GM19035 (cell line): Measurements from ENCODE around the gene PIGS.
"Not testable (repeated sequence)": the region's sequence is repeated elsewhere in the genome, so short reads cannot be mapped to it uniquely, and the experiment has no call there.

ENCODE experiments used
- ATAC-seq: cut with Tn5 transposase; IDR thresholded peaks from one replicate; pipeline ENCODE4 v1.9.1; 2021; ENCODE audit not compliant: unreplicated experiment

PIGS gene

DNA sequence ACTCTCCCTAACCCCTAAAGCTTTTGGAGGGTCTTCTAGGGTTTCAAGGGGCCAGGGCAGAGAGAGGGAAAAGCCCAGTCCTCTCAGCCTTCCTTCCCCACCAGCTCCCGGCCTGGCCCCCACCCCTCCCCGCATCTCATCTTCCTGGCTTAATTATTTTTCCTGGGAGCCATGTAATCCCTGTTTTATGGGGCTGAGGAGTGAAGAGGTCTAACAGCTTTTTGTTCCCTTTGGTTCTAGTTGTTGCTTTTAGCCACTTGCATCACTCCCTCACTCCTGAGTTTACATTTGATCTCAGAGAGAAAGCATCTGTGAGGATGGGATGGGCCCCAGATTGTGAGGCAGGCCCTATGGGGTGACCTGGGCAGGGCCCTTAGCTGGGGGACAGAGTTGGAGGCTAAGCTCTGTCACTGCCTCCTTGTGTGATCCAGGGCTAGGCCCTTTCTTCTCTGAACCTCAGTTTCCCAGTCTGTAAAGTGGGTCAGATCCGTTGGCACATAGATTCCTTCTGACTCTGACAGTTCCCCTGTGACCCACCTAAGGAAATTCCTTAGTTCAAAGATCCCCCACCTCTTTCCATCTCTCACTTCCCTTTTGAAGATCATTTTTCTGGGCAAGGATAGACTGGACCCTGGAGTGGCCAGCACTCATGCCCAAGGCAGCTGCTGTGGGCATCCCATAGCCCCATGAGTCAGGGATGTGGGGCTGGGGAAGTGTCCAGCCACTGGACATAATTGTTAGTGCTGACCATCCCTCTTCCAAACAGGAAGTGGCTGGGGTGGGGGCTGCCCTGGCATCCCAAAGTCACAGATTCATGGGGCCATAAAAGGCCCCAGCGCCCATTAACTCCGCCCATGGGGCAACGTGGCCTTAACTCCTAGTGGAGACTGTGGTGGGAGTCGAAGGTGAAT, 39.0 kb downstream of the PIGS start:
- ATAC-seq: no peak

GRCh38 chr17:28530926-28531325, 40.4 kb downstream of the PIGS start:
- ATAC-seq: no peak

GRCh38 chr17:28530250-28530649, 41.1 kb downstream of the PIGS start:
- ATAC-seq: no peak

- no peak for ATAC-seq
Measured at GRCh38 chr17:28529013-28529400, 42.3 kb downstream of the PIGS start.

GRCh38 chr17:28528327-28529012, 42.9 kb downstream of the PIGS start:
- no peak for ATAC-seq

GRCh38 chr17:28527859-28528258, 43.5 kb downstream of the PIGS start:
- ATAC-seq: no peak

DNA sequence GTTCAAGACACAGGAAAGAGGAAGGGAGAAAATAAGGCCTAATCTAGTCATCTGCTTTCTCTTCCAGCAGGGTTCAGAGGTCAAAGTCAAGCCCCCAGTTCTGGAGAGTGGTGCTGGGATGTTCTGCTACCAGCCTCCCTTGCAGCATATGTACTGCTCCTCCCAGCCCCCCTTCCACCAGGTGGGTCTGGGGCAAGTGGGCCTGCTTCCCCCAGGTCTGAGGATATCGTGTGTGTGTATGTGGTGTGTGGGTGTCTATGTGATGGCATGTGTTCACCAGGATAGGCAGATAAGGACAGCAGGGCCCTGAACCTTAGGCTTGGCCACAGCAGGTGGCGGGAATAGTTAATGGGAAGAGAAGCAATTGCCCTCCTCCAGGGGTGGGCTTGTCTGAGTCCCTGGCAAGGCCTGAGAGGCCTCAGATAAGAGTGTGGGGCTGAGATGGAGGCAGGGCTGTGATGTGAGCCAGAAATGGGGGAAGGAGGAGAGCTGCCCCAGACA, 44.1 kb downstream of the PIGS start:
- ATAC-seq: no peak

DNA sequence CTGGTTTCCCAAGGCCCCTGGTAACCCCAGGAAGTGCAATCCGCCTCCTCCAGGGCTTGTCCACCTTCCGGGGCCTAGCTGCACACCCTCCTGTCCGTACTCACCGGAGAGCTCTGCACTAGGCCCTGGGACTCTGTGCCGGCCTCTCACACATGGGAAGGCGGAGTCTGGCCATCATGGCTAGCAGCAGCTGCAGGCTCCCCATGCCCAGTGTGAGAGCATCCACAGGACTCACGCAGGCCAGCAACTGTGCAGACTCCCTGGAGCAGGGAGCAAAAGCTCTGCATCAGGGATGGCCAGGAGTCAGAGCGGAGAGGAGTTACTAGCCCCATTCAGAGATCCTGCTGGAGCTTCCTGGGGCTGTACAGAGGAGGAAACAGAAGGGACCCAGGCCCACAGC, 44.9 kb downstream of the PIGS start:
- ATAC-seq: no peak

- no peak for ATAC-seq
Measured at GRCh38 chr17:28524476-28525424, 46.6 kb downstream of the PIGS start.

- no peak for ATAC-seq
Measured at GRCh38 chr17:28523876-28524275, 47.4 kb downstream of the PIGS start.

DNA sequence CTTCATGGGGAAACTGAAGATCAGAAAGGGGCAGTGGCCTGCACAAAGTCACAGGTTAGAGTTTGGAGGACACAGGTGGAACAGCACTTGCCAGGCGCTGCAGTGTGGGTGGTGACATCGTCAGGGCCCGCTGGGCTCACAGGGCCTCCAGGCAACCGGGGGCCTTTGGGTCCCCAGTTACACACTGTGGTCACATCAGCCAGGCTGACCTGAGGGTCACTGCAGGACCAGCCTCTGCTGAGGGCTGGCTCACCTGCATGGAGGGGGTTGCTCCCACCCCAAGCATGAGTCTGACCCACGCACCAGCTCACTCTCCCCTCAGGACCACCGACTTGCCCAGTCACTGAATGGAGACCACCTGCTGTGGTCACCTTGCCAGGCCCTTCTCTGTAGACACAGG, 48.1 kb downstream of the PIGS start:
- no peak for ATAC-seq

- not testable (repeated sequence) for ATAC-seq
Measured at GRCh38 chr17:28522281-28522680, 49.0 kb downstream of the PIGS start.

DNA sequence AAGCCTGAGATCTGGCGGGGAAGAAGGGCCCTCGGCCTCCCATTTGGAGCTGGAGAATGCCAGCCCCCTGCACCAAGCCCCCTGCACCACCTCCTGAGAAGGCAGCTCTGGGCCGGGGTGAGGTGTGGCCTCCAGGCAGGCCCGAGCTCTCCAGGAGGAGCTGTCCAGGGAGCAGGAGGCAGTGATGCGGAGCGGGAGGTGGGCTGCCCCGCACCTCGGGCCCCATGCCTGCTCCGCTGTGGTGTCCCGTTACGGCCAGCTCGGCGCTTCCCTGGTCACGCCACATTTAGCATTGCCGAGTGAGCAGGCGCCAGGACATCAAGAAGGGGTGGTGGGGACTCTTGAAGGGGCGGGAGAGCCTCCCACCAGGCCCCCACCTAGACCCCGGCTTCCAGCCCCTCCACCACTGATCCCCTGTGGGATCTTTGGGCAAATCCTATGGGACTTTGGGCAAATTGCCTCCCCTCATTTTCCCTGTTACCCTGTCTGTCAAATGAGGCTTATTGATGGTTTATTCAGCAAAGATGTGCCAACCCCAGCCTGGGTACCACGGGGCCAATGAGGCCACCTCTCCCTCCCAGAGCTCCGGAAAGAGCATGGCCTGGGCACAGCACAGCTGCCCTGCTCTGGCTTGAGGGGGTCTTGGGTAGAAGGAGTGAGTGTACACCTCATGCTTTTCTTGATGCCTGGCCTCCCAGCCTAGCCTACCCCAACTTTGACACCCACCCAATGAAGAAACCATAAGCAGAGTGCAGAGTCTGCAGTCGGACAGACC, 49.8 kb downstream of the PIGS start:
- no peak for ATAC-seq

- ATAC-seq: no peak
Measured at GRCh38 chr17:28520687-28521086, 50.6 kb downstream of the PIGS start.

- no peak for ATAC-seq
Measured at GRCh38 chr17:28519236-28519635, 52.1 kb downstream of the PIGS start.

DNA sequence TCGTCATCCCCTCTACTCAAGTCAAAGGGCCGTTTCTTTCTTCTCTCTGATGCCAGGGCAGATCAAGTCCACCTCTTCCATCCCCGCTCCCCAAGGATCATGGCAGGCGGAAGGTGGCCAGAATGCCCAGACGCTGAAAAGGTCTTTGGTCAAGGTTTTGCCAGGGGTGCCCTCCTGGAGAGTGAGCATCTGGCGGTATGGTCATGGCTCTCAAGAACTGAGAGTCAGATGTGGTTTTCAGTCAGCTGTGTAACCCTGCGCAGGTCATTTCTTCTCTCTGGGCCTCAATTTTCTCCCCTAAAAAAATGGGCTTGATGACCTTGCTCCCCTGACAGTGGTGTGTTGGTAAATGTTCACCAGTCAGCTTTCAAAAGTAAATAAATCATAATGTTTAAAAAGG, 52.7 kb downstream of the PIGS start:
- ATAC-seq: no peak

GRCh38 chr17:28518132-28518531, 53.2 kb downstream of the PIGS start:
- ATAC-seq: no peak

- no peak for ATAC-seq
Measured at GRCh38 chr17:28515518-28515917, 55.8 kb downstream of the PIGS start.

DNA sequence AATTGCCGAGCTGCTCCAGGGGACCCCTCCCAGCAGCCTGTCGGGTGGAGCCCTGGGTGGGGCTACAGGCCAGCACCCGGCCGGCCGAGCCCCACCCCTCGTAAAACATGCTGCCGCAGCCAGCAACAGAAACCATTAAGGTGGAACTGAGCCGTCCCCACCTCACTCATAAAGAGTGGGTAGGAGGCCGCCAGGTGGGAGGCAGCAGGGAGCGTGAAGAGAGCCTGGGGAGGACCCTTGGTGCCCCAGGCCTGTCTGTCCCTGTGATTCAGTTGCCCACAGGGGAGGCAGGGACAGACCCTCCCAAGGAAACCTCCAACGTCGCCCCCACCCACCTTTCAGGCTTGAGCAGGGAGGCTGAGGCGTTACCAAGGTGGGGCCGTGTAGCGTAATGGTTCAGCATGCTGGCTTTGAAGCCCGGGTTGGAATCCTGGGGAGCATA, 56.7 kb downstream of the PIGS start:
- ATAC-seq: no peak

GRCh38 chr17:28513476-28513875, 57.8 kb downstream of the PIGS start:
- ATAC-seq: no peak
